Lower leg skin (tissue), 4 donors: ENCODE measurements around the gene PCDH9. TPM values are rescaled to one million over a fixed set of nuclear protein-coding genes. Genes with fewer than 3 reads are reported as not detected.

ENCODE experiments used
- DNase-seq, 2 donors: peaks; one replicate each; pipeline ENCODE4 v3.0.0-alpha.2; 2019; ENCODE audit warnings: low spot score in 2 of 2
- H3K4me3 ChIP-seq: fragments of 200-600 bp; sonication (generic); 2 replicates; pipeline ENCODE4 v1.5.1; 2017; ENCODE audit warnings: mild to moderate bottlenecking, low read depth; ENCODE audit not compliant: poor library complexity, severe bottlenecking
- CTCF ChIP-seq, 3 donors: fragments of 450-650 bp; IDR thresholded peaks; one replicate each; pipeline ENCODE4 v1.5.1; 2016; ENCODE audit warnings: antibody characterized with exemption in 3 of 3, mild to moderate bottlenecking in 3 of 3, moderate library complexity in 2 of 3
- POLR2A ChIP-seq, 2 donors: fragments of 450-650 bp; IDR thresholded peaks; one replicate each; pipeline ENCODE4 v1.6.1; 2016 to 2017; ENCODE audit warnings: antibody characterized with exemption in 2 of 2, mild to moderate bottlenecking in 1 of 2, moderate library complexity in 1 of 2
- WGBS, 2 donors: methylation state at CpG; one replicate each; pipeline ENCODE4 v1.1.5; 2018; 5-methylcytosine and 5-hydroxymethylcytosine counted together
- intact Hi-C: fragments of 100-400 bp; cut with DNase I; formaldehyde crosslinking; loops from one replicate; pipeline ENCODE4 v1.15.0; 2023; ENCODE audit warnings: low total_unique reads
- total RNA-seq, 4 donors: library from RNA; depleted of rRNA; stranded (reverse); fragments of >200 nt; gene quantifications; one replicate each; pipeline ENCODE4 v1.1.0, GENCODE V29; 2016

PCDH9 gene
- total RNA-seq, 4 donors from 2014 or later, result 0.21 to 0.84 (median 0.36) TPM

DNA sequence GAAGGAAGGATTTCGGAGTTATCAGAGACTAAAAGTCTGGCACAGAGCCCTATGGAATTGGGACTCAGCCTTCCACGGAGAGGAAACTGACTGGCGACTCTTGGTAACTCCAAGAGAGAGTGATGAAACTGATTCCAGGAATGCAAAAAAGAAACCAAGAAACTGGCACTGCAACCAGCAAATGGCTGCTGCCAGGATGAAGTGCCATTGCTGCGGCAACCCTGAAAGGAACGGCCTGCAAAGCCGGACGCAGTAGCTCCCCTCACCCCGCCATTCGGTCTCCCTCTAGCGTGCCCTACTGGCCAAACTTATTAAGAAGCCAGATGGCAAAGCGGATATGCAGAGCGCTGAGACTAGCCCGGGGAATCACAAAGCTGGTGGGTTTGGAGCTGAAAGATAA lies 236.0 kb downstream of the PCDH9 start:
- peak in 1 of 2 donors; percentile 88 for DNase-seq
- 20 to 22% methylated on average over 13 of the region's 13 CpGs for whole genome bisulfite sequencing, 2 donors
- no peak overlapping the region for H3K4me3 ChIP-seq

GRCh38 chr13:66992719-66993118 lies 237.4 kb downstream of the PCDH9 start:
- intact Hi-C loops, result no loop called here
- 43 to 75% methylated on average over 2 of the region's 2 CpGs for WGBS, 2 donors

More for the DNA sequence above, 236.0 kb downstream of the PCDH9 start:
- no peak for TF ChIP-seq POLR2A (IDR thresholded peaks at IDR 0.05)
- TF ChIP-seq CTCF (IDR thresholded peaks at IDR 0.05), result no peak
- intact Hi-C loops, result no loop called here

GRCh38 chr13:66992183-66992582 lies 238.0 kb downstream of the PCDH9 start:
- 67 to 69% methylated on average over 3 of the region's 3 CpGs for WGBS, 2 donors
- intact Hi-C loops, result no loop called here
- no peak overlapping the region for H3K4me3 ChIP-seq
- TF ChIP-seq POLR2A (IDR thresholded peaks at IDR 0.05), result no peak
- no peak for TF ChIP-seq CTCF (IDR thresholded peaks at IDR 0.05)
- no peak for DNase-seq

More at GRCh38 chr13:66992719-66993118, 237.4 kb downstream of the PCDH9 start:
- TF ChIP-seq POLR2A (IDR thresholded peaks at IDR 0.05), result no peak
- no peak for TF ChIP-seq CTCF (IDR thresholded peaks at IDR 0.05)
- H3K4me3 ChIP-seq, result no peak overlapping the region
- no peak for DNase-seq

- H3K4me3 ChIP-seq, result no peak overlapping the region
- intact Hi-C loops, result no loop called here
- TF ChIP-seq CTCF (IDR thresholded peaks at IDR 0.05) (no peak), POLR2A (IDR thresholded peaks at IDR 0.05) (no peak)
- DNase-seq, result no peak
Measured at GRCh38 chr13:66984241-66984640, 245.9 kb downstream of the PCDH9 start.

DNA sequence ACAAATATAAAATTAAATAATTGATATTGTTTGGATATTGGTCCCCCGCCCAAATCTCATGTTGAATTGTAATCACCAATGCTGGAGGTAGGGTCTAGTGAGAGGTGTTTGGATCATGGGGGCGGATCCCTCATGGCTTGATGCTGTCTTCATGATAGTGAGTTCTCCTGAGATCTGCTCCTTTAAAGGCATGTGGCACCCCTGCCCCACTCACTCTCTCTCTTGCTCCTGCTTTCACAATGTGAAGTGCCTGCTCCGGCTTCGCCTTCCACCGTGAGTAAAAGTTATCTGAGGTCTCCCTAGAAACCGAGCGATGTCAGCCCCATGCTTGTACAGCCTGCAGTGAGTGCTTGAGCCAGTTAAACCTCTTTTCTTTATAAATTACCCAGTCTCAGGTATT lies 248.2 kb downstream of the PCDH9 start:
- peak in 1 of 2 donors; percentile 65 for DNase-seq
- intact Hi-C loops, result no loop called here
- H3K4me3 ChIP-seq, result no peak overlapping the region
- TF ChIP-seq CTCF (IDR thresholded peaks at IDR 0.05) (no peak), POLR2A (IDR thresholded peaks at IDR 0.05) (no peak)
- WGBS, 2 donors, result 95 to 96% methylated on average over 7 of the region's 7 CpGs

DNA sequence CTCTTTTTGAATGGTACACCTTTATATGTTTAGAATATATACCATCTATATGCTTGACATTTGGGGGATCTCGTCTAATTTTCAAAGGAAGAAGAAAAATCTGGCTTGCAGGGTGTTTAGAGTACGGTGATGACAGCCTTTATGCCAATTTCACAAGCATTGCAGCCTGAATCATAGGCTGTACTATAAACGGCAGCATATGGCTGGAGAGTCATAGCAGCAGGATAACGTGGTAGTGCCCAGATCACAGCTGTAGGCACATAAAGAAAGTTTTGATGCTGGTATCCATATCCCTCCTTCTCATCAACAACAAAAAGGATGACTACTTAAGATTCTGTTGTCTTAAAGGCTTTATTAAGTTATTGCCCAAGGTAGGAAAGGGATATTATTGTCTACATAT lies 253.0 kb downstream of the PCDH9 start:
- no peak for DNase-seq
- TF ChIP-seq CTCF (IDR thresholded peaks at IDR 0.05) (no peak), POLR2A (IDR thresholded peaks at IDR 0.05) (no peak)
- H3K4me3 ChIP-seq, result no peak overlapping the region
- WGBS, 2 donors, result 56 to 70% methylated on average over 4 of the region's 4 CpGs
- intact Hi-C loops, result no loop called here
